CD1c-positive myeloid dendritic cell (primary cell): ENCODE measurements around the gene RAPGEF4.
A peak's percentile ranks its signal among the peaks of the same experiment; 100 is the strongest.

Experiments
- DNase-seq: peaks from one replicate; pipeline ENCODE4 v3.0.0-alpha.2; 2016; ENCODE audit errors: extremely low spot score

The RAPGEF4 gene

DNA sequence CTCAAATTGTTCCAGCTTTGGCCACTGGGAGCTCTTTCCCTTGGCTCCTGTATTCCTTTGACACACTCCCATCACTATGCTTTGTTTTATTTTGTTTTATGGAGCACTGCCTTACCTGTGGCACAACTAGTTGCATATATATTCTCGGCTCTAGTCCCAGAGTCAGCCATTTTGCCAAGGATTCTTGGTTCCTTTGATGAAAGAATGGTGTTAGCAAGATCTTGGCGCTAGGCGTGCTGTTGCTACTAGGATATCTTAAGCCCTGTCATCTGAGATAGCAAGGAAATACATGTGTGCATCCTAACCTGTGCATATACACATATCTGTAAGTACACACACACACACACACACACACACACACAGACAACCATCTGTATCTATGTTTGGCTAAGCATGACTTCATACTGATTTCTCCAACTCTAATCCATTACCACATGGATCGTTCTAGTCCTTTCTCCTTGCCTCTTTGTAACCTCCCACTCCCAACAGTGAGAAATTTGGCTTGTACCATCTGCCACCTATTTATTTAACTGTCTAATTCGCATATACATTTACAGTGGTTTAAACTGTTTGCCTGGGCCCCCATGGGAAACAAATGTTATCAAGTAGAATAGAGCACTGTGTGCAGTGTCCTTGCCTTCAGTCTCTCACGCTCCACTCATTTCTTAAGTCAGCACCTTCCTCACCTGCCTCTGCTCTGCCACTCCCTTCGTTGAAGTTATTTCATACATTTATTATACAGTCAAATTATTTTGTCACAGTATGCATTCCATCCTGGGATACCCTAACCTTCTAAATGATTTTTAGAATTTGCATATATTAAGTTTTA, 202.5 kb downstream of the RAPGEF4 start:
- no peak for DNase-seq

DNA sequence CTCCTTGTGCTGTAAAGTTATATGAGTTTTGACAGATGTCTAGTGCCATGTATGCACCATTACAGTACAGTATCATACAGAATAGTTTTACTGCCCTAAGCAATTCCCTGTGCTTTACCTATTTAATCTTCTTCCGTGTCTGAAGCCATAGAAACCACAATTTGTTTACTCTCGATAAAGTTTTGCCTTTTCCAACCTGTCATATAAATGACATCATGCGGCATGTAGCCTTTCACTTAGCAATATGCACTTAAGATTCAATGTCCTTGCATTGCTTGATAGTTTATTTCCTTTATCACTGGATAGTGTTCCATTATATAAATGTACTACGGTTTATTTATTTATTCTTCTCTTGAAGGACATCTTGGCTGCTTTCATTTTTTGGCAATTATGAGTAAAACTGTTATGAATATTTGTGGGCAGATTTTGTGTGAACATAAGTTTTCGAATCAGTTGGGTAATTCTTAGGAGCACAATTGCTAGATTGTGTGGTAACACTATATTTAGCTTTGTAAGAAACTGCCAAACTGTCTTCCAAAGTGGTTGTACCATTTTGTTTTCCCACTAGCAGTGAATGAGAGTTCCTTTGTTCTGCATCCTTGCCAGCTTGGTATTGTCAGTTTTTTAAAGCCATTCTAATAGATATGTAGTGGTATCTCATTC, 203.2 kb downstream of the RAPGEF4 start:
- no peak for DNase-seq

DNA sequence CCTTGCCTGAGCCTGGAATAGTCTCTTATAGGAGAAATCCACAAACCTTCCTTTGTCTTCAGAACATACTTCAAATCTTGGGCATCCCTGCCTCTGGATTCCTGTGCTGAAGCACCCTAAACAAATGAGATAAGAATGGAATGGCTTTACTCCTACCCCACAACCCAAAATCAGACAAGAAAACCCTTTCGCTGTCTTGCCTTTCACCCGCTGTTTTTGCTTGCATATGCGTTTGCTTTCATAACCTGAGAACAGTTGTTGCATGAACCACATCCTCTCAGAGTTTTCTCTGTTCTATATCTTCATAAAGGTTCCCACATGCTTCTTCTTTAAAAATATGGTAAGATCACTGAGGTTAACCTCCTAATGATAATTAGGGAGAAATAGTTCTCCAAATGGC, 207.9 kb downstream of the RAPGEF4 start:
- DNase-seq: no peak

DNA sequence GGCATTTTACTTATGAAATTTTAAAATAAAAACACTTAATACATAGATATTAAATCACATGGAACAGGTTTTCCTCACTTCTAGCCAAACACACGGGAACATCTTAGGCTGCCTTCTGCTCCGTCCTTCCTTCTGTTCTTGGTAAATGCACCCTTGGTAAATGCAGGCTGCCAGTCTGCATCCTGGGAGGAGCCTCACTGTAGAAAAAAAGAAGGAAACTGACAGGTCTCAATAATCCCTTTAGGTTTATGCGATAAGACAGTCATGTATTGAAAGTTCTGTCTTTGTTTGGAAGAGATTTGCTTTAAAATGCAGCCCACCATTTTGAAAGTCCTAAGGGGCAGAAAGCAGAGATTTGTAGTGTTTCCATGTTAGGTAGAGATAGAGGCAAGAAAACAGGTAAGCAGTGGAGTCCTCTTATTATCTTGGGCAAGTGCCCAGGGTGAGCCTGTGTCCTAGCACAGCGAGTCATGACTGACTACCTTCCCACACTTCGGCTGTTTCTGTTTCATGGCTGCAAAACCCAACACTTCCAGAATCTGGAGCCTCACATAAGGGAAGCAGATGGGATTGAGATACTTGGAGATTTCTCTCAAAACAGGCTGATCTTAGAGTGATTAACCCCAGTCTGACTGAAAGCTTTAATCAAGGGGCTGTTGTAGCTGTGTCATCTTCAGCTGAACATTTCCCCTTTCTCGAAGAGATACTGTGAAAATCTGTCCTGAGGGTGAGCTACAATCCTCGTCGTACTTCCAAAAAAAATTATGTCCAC, 208.6 kb downstream of the RAPGEF4 start:
- DNase-seq: no peak

DNA sequence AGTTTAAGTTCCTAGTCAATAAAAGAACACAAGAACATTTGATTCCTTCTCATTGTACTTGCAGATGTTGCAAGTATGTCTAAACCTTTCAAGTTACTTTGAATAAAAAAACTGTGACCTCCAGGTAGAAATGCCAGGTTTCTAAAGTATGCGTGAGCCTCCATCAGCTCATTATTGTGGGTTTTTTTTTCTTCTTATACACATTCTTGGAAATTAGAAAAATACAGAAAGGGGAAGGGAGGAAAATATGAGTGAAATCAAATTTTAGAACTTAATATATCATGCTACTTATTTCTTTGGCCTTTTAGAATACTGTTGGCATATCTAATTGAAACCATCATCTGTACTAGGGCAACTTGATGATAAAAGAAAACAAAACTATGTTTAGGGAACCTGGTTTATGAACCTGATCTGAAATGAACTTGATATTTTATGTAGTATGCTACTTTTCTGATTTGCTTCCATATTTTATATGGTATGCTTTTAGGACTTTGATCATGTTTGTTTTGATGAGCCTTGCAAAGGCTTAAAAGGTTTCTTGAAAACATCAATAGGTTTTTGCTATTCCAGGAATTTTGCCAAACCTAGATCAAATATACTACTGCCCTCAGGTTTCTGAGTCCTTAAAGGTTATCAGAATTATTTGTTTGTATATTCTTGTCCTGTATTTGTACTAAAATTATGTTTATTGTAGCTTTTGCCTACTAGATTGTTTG, 209.3 kb downstream of the RAPGEF4 start:
- DNase-seq: no peak

DNA sequence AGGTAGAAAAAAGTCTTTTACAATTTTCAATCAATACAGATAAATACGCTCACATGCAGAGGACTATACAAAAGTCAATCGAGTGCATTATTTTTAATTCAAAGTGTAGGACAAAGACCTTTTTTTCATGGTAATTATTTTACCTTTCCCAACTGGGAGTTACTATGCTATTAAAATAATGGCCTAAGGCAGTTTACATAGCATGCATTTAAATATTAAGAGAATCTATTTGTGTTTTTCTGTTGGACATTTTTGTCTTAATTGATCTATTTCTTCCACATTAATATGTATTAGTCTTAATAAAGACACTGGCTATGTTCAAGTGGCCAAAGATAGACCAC, 209.8 kb downstream of the RAPGEF4 start:
- DNase-seq: no peak

DNA sequence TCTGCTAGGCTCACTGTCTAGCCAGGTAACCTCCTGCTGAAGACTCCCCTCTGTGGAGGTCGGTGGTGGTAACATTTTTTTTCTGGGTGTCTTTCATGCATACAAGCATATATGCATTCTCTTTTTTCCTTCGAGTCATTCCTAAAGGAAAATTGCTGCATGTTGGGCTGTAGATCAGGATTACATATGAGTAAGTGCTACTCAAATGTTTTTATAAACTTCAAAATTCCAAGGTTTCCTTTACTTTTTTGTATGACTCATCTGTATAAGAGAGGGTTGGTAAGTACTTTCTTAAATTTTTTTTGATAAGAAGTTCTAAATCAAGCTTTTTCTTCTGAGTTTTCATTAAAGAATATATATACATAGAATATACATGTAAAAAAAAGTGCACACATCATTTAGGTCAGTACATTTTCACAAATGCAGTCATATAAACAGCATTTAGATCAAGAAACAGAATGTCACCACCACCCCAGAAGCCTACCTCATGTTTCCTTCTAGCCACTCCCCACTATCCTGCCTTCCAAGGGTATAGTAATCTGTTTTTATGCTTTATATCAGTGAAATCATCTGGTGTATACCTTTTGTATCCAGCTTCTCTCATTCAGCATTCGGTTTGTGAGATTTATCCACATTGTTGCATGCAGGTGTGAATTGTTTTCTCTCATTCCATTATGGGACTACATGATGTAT, 212.0 kb downstream of the RAPGEF4 start:
- DNase-seq: no peak

DNA sequence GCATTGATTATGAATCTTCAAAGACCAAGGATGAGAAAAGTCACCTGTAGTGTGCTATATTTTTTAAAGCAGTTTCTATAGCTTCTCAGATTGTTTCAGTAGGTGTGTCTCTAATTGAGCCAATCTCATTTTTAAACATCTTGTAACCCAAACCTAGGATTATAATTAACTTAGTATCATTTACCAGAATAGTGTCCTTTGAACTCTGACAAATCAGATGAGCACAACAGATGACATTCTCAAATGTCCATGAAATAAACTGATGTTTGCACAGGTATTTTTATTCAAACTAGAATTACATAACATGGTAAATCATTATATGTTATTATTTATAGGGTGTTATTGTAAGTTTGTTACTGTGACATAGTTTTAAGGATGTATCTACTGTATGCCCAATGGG, 213.9 kb downstream of the RAPGEF4 start:
- DNase-seq: no peak

- DNase-seq: no peak
Observed at GRCh38 chr2:172950565-172950964, 214.9 kb downstream of the RAPGEF4 start.

- DNase-seq: no peak
Observed at GRCh38 chr2:172951554-172951953, 215.9 kb downstream of the RAPGEF4 start.

GRCh38 chr2:172953411-172953810, 217.8 kb downstream of the RAPGEF4 start:
- no peak for DNase-seq

DNA sequence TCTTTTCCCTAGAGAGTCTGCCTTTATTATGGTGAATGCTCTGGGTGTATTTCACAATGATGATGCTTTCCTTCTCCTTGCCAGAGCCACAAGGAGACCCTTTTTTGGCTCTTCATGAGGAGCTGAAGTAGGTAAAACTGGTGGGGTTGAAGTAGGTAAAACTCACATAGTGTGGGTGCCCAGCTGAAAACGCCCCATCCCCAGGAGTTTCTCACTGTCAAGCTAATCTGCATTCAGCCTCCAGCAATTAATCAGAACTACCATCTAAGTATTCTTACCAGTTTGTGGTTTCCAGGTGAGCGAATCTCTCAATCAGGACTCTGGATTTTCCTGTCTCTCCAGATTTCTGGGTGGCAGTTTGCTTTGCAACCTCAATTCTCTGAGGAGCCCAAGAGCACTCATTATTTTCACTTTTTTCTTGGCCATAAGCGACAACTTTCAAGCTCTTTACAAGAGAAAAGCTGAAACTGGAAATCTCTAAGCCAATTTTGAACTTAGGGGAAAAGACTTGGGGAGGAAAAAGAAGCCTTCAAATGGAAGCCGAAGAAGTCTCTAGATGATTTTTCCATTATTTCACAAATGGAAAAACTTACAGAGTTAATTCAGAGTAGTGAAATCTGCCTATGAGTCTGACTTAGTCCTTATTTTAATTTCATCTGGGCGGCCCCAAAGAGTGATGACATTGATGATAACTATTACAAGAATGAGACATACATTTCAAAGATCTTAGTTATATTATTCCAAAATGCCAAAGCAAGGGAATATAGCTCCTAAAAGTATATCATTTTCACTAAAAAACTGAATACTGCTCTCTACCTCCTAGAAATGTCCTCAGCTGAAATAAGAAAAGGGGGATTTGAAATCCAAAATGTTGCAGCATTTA, 218.6 kb downstream of the RAPGEF4 start:
- DNase-seq: no peak

DNA sequence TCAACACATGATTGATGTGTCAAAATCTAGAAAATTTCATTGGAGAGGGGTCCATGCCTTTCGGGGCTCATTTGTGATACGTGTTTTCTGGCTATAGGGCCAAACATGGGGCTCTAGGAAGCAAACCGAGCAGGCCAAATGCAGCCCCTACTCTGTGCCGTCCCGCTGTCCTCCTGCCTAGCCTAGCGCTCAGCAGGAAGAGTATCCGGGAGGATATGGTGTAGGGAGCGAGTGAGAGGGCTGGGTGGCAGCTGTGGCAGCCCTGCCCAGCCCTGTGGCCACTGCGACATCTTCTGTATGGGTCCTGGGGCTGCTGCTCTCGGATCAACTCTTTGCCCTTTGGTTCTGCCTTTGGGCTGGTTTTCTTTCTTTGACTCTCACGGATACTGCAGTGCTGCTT, 219.9 kb downstream of the RAPGEF4 start:
- DNase-seq: no peak

DNA sequence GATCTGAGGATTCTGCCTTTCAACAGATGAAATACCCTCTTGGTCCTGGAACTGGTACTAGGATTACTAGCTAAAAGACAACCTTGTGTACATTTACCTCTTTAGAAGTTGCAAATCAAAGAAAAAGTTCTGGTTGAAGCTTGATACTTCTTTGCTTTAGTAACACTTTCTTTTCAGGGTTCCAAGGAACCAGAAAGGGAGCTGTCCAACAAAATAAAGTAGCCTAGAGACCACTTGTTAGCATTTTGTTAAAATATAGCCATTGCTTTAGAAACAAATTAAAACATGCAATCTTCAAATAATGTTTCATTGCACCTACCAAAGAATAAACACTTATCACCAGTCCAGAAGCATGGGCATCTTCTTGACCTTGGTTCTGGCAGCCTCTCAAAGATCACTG, 222.1 kb downstream of the RAPGEF4 start:
- no peak for DNase-seq

DNA sequence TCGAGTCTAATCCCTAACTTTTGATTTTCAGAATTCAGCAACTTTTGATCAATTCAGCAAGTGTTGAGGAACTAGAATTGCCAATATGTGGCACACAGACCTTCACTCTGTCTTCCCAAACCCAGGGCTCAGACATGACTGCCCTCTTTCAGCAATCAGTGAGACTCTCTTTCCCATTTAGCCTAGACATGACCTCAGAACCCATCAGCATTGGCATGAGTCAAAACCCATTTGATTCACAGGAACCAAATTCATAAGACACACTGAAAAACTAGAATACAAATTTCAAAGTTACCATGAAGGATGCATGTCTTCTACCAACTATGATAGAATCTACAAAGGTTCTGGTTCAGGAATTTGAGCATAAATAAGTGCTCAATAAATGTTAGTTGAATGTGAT, 226.4 kb downstream of the RAPGEF4 start:
- DNase-seq: no peak

DNA sequence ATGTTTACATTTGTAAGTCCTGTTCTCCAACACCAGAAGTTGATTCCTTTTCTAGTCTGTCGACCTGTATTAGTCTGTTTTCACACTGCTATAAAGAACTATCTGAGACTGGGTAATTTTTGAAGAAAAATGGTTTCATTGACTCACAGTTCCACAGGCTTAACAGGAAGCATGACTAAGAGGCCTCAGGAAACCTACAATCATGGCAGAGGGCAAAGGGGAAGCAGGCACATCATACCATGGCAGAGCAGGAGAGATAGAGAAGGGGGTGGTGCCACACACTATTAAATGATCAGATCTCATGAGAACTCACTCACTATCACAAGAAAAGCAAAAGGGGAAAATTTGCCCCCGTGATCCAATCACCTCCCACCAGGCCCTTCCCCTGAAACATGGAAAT, 227.2 kb downstream of the RAPGEF4 start:
- peak; percentile 75 for DNase-seq

DNA sequence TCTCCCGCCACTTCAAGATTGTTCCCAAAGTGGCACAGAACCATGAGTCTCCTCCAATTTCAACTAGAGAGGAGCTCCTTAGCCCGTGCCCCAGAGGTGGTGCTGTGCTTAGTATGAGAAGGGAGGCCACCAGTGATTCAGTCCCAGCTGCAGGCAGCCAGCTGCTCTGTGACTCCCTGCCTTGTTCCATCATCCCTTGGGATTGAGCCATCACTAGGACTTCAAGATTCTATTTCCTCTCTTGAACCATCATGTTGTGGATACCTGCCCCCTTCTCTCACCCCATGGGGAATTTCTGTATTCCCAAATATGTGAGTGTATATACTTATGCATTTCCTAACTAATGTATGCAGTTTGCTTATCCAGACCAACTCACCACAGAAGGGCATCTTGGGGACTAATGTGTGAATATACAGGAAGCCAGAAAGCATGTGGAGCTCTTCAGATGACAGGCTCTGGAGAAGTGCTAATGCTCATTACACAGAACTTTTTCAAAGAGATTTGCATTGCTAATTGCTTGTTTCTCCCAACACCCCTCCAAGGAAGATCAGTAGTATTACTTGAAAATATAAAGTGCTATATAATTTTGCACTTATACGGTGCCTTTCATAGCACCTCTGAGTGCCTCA, 229.0 kb downstream of the RAPGEF4 start:
- DNase-seq: no peak

- no peak for DNase-seq
Observed at GRCh38 chr2:172965433-172966212, 230.0 kb downstream of the RAPGEF4 start.
